Measurements from ENCODE around the gene DPYSL4.

Gene DPYSL4

DNA sequence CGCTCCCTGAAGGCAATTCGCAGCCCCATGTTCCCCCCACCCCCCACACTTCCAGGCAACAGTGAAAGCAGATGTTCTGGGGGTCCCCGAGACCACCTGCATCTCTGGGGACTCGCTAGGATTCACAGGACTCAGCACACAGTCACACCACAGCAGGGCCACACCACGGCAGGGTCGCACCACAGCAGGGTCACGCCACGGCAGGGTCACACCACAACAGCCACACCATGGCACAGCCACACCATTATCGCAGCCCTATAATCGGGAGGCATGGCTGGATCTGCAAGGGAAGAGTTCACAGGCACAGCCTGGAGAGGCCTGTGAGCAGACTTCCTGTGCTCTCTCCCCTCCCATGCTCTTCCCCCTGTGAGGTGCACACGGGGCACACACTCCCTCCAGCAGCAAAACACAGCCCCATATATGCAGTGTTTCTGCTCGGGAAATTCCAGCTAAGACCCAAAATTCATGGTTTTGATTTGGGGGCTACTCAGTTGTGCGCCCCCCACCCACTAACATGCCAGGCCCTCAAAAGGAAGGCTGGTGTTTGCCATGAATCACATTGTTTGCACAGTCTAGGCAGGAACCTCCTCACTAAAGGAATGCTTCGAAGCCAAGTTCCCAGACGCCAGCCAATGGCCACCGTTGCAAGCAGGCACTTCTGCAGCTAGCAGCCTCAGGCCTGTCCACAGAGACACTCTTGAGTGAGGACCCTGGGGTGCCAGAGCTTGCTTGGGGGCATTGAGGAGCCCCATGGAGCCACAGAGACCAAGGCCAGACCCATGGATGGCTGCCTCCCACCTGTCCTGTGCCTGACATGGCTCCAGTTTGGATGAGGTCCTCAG, 7.0 kb upstream of the DPYSL4 start:
- no peak for FAIRE-seq

GRCh38 chr10:132180736-132181135, 6.0 kb upstream of the DPYSL4 start:
- no peak for FAIRE-seq

- no peak for FAIRE-seq
These were observed 4.9 kb upstream of the DPYSL4 start for GRCh38 chr10:132181691-132182425.

GRCh38 chr10:132182591-132182990, 4.2 kb upstream of the DPYSL4 start:
- no peak for FAIRE-seq

GRCh38 chr10:132183046-132183445, 3.7 kb upstream of the DPYSL4 start:
- no peak for FAIRE-seq

DNA sequence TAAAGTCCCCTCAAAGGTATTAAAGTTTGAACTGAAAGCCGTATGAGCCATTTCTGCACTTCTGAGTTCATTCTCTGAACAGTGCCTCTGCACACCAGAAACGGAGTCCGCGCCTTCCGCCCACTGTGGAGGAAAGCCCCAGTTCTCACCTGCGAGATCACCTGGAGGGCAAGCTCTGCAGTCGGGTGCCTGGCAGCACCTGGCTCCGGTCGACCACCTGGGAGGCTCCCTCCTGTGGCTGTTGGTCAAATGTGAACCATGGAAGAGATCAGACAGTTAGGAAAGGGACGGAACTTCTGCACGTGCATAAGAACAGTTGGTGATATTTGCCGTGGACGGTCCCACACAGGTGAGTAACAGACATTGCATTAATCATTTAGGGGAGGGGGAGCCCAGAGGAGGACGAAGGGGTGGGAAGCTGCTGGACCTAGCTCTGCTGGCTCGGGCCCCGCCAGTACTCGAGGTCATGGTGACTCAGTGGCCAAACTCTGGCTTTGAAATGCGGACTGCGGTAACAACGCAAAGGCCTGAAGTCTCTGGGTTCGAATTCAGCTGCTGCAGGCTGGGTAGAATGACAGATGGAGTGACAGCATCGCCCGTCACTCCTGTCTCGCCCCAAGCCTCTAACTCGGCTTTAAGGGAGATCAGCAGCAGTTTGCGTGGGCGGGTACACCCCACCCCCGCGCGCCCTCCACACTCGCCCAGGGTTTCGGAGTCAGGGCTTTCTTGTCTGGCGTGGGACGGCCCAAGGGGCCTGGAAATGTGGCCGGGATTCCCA, 1.7 kb upstream of the DPYSL4 start:
- no peak for FAIRE-seq

- FAIRE-seq = no peak
These were observed 904 bp upstream of the DPYSL4 start for GRCh38 chr10:132185601-132186487.

- FAIRE-seq = no peak
These were observed 836 bp downstream of the DPYSL4 start for GRCh38 chr10:132187430-132188138.

DNA sequence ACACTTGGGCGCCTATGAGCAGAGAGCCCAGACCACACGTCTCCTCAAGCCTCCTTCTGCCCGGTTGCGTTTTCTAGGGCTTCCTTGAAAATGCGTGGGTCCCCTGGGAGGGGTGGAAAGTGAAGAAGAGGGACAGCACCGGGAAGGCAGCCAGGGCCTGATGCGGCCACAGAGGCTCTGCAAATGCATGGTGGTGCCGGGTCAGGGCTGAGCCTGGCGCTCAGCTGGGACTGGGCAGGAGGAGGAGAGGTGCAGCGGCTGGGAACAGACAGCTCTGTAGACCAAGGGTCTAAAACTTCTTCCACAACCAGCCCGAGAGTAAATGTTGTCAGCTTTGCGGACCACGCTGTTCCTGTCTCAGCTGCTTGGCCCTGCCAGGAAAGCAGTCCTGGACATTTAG, 1.6 kb downstream of the DPYSL4 start:
- FAIRE-seq = no peak

- FAIRE-seq = no peak
These were observed 2.3 kb downstream of the DPYSL4 start for GRCh38 chr10:132189016-132189415.

DNA sequence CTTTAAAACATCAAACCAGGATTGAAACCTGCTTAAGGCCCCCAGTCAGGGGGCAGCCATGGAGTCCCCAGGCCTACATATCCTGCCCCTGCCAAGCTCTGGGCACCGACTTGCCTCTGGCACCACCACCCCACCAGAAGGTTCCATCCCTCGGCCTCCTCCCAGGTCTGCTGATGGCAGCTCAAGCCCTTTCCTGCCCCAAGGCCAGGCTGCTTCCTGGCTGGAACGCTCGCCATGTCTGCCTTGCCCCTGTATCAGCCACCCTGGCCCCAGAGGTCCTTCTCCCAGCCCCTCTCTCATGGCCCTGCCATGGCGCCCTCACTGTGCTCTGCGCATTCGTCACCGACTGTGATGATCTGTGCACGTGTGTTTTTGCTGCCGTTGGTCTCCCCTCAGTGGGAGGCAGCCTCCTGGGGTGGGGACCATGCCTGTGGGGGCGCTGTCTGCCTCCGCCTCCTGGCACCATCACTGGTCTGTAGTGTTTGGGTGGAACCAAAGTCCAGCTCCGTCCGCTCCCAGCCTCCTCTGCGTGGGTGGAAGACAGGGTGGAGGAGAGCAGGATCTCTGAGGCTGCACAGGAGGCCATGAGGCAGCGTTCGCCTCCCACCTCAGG, 3.2 kb downstream of the DPYSL4 start:
- FAIRE-seq = no peak

GRCh38 chr10:132192076-132192975, 5.6 kb downstream of the DPYSL4 start:
- FAIRE-seq = no peak

DNA sequence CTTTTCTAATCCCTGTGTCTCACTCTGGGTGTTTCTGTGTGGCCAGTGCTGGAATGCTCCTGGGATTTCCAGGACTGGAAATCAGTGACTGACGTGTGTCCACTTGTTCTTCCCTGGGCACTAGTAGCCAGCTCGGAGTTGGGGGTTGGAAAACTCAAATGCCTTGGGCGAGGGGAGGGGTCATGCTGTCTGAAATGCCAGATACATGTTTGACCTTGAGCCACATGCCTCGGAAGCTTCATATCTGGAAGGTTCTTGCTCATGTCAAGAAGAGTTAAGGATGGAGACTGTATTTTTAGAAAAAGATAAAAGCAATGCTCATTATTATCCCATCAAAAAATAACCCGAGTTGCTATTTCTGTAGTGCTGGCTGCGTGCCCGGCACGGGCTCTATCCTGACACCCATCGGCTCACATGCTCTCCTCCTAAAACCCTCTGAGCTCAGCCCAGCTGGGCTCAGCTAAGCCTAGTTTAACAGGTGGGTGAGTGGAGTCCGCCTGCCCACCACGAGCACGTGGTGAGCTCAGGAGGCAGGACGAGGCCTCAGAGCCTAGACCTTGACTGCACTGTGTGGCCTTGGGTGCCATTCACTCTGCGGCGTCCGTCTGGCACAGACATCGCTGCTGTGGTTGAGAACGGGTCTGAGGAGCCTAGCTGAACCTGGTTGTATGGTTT, 6.4 kb downstream of the DPYSL4 start:
- no peak for FAIRE-seq

GRCh38 chr10:132193907-132194552, 7.3 kb downstream of the DPYSL4 start:
- no peak for FAIRE-seq

DNA sequence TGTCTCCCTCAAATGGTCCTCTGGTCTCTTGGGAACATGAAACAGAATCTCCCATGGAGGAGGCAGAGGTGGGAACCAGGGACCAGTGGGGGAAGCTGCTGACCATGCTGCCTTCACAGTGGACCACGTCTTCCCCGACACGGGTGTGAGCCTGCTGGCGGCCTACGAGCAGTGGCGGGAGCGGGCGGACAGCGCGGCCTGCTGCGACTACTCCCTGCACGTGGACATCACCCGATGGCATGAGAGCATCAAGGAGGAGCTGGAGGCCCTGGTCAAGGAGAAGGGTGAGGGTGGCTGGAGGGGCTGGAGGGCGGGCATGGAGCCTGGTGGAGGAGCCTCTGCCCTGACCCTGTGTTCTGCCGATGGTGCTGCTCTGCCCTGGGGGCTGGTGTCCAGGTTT, 8.0 kb downstream of the DPYSL4 start:
- FAIRE-seq = no peak

- FAIRE-seq = no peak
These were observed 8.8 kb downstream of the DPYSL4 start for GRCh38 chr10:132195366-132196075.

- no peak for FAIRE-seq
These were observed 9.7 kb downstream of the DPYSL4 start for GRCh38 chr10:132196178-132197113.

Measured in A204.1 (cell line).